HG03135 (cell line): Measurements from ENCODE around the gene KCNN3.

Experiments used
- ATAC-seq: cut with Tn5 transposase; IDR thresholded peaks from one replicate; pipeline ENCODE4 v1.9.1; 2021; ENCODE audit warnings: mild to moderate bottlenecking, moderate library complexity; ENCODE audit not compliant: unreplicated experiment

Gene KCNN3

DNA sequence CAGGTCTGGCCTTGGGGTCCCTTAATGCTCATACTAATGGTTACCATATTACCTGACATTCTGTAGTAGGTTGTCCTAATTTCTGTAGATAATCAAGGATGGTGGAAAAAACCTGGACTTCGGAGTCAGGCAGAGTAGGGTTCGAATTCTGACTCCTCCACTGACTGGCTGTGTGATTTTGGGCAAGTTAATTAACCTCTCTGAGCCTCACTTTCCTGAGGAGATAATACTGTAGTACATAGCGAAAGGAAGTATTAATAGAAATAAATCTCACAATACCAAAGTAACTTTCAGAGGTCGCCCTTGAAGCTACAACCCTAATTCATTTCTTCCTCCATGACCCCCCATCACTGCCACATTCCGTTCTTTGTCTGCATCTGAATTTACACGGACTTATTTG, 72.9 kb downstream of the KCNN3 start:
- ATAC-seq = no peak

DNA sequence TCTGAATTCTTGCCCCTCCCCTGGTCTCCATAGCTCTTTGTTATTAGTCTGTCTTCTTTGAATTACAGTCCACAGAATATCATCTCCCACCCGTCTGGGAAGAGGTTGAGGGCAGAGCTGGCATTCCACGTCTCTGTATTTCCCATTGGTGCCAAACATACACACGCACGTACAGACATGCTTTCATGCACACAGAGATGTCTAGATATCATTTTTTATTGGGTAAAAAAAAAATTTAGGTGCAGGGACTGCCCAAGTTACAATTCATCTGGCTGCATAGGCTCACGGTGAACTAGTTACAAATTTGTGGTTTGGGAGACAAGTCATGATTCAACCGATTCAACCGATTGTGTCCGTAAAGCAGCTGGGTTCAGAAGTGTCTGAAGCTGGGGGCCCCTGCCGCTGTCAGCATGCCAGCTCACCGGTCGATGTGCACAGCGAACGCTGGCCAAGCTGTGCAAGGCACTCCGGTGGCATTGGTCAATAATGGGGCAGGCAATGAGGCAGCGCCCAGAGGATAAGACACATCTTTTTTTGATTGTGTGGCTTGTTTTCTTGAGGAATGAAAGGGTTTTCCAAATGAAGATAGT, 73.7 kb downstream of the KCNN3 start:
- ATAC-seq = no peak

DNA sequence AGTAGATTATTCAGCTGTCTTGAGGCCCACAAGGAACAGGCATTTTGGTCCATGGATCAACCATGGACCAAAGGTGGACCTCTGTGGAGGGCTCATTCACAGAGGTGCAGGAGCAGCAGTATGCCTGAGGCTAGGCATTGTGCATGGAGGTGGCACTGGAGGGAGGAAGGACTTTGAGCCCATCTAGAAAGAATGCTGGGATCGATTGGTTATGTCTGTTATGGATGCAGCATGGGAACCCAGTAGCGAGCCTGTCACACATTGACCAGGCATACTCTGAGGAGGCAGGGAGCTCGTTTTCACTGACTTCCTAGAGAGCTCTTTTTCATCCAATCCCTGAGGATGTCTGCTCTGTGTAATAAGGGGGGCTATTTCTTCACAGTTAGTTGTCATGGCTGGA, 75.5 kb downstream of the KCNN3 start:
- no peak for ATAC-seq

DNA sequence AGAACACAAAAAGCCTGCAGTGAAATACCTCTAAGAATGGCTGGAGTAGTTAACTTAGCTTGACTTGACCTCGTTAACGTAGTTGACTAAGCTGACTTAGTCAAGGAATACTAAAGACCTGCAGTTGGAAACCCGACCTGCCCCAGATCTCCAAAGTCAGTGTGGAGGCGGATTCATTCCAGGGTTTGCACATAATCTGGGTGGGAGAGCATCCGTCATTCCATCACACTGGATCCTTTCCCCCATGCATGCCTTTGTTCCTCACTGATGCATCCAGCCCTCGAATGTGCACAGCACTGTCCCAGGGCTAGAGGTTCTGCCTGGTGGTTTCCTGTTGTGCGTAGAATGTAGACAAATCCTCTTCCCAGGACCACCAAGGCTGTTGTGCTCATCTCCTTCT, 76.4 kb downstream of the KCNN3 start:
- no peak for ATAC-seq

DNA sequence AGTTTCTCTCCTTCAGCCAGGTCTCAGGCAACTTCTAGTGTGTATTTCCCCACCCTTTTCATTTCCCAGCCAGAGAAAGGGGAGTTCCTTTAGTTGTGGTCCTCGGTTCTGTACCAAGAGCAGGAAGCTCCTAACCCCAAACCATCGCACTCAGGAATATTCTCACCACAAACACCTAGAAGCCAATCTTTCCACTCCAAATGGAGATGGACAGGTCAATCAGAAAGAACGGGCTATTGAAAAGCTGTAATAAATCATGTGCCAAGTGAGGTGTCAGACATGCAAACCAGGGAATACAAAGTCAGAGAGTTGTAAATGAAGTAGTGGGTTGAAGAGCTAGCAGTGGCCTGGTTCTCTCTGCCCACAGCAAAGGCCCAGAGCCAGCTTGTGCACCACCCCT, 77.2 kb downstream of the KCNN3 start:
- no peak for ATAC-seq

DNA sequence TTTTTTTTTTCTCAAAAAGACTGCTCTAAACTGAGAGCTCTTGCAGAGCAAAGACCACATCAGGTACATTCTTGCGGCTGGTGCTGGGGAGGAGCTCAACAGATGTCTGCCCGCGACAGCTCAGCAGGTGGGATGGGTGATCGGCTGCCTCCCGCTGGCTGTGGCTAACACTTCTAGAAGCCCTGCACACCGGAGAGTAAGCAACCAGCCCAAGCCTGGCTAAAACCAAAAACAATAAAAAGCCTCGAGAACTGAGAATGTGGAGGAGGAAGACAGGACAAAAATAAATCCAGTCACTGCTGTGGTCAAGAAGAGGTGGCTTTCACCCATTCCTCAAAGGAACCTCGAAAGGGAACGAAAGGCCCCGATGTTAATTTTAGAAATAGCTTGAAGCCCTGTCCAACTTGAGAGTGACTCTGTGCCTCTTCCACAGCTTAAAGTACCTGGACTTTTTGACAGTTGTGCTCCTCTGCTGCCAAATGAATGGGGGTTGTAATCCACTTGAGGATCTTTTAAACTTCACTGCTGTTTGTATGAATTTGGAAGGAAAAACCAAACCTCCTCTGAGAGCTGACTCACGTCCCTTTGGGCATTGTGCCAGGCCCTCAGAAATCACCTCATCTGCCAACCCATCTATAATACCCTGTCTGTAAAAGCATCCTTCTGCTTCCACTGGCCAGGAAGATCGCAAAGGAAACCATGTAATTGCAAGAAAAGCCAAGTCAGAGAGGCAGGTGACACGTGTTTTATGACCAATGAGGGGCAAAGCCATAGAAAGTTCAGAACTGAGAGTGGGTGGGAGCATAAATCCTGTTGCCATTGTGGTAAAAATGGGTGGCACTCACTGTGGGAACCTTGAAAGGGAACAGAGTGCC, 78.6 kb downstream of the KCNN3 start:
- ATAC-seq = peak; percentile 68

DNA sequence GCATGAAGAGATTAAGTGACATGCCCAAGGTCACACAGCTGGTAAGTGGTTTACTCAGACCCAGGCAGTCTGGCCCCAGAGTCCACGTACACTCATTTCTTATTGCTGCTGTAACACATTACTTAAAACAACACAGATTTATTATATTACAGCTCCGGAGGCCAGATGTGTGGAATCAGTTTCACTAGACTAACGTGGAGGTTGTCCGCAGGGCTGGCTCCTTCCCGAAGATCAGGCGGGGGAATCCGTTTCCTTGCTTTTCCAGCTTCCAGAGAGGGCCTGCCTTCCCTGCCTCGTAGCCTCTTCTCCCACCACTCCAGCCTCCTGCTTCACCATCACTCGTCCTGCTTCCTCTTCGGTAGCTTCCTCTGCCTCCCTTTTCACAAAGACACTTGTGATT, 81.2 kb downstream of the KCNN3 start:
- no peak for ATAC-seq

DNA sequence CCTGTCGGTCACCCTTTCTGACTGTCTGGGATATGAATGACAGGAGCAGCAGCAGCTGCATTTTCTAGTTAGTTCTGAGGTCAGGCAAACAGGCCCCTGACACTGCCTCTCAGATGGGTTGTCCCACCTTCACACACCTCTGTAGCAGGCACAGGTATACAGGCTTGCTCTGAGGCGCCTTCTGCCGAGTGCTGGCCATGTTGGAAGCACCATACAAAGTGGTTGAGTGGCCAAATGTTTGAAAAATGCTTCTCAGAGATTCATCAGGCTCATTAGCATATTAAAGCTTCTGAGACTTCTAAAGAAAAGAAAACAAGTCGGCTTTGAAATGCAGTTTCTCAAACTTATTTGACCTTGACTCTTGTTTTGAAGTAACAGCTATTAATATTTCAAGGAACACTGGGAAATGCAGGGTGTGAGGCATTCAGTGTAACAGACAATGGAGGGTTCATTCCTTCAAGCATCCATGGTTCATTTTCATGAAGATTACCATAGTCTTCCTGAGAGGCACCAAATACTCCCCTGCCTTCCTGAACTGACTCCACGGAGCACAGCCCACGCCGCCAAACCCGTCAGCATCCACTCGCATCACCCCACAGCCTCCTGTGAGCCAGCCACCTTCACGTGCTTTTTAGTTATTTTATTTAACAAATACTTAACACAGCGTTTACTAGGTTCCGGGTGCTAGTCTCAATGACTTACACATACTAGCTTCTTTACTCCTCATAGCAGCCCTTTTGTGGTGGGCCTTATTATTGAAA, 81.8 kb downstream of the KCNN3 start:
- ATAC-seq = no peak

DNA sequence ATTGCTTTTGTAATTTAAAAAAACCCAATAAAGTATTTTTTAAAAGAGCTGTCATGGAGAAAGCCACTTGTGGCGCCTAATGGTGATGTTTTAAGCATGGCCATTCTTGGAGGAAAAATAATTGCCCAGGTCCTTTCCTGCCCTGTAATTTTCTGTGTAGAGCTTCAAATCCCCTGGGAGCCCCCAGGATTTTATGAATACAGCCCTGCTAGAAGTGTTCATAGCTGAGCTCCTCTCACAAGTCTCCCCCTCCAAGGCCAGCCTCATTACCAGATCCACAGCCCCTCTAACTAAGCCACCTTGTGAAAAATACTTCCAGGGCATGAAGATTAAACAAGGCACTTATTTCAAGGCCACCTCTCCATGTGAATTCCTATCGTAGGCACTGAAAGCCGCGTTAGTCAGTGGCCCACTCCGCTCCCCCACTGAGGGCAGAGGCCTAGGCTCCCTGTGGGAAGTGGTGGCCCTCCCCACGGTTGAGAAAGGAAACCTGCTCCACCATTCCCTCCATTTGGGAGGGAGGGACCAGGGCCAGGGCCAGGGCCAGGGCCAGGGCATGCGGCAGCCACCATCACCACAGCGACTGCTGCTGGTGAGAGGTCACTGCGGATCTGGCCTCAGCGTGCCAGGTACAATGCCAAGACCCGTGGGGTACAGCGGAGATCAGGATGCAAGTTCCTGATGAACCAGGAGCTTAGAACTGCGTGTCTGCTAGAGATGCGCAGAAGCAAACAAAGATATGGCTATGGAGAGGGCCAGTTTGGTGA, 83.1 kb downstream of the KCNN3 start:
- ATAC-seq = no peak

DNA sequence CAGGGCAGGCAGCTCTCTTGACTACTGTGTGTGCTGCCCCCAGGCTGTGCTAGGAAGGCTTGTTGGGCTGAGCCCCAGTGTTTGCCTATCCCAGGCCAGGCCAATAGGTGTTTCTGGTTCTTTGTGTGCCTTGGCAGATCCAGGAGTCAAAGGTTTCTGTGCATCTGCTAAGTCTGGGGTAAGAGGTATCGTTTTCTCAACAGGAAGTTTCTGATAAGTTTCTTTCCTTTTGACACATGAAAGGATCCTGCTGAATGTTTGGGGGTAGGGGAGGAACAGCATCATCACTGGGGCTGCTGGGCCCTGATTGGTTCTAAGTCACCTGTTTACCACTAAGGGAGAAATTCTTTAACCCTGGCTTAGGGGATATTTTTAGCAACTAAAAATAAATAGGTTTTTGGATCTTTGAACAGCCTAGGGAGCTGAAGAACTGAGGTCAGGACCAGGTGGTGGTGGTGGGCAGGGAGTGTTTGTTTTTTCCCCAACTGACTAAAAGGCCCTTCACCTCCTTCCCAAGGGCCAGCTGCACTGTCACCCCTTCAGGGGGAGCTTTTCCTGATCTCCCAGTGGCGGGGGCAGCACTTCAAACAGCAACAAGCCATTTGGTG, 85.1 kb downstream of the KCNN3 start:
- no peak for ATAC-seq

DNA sequence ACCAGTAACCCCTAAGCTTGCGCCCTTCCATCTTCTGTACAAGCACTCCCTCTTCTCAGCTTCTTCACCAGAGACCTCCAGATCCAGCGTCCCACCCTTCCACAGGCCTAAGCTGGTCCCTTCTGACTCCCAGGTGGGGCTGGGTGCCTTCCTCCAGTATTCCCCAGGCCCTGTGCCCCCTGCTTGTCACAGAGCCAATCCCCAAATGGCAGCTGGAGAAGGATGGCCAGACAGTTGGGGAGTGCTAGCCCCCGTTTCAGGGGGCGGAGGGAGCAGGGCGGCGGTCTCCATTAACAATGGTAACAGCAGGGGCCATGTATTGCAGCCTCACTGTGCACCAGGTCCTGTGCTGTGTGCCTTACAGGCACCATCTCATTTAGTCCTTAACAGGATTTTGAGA, 85.7 kb downstream of the KCNN3 start:
- ATAC-seq = no peak

DNA sequence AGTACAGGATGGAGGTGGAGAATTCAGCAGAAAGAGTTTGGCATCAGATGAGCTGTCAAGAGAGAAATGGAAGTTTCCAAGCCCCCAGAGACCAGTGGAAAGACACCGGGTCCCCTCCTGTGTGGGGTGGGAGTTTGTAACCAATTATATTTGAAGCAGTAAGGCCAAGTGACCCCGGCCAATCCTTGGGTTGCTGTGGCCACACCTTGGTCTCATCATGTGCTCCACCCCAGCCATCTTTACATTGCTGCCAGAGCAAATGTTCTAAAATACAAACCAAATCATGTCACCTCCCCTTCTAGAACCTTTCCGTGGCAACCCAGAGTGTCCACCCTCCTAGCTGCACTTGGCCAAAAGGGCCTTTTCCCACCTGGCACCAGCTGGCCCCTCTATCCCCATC, 86.1 kb downstream of the KCNN3 start:
- ATAC-seq = no peak

DNA sequence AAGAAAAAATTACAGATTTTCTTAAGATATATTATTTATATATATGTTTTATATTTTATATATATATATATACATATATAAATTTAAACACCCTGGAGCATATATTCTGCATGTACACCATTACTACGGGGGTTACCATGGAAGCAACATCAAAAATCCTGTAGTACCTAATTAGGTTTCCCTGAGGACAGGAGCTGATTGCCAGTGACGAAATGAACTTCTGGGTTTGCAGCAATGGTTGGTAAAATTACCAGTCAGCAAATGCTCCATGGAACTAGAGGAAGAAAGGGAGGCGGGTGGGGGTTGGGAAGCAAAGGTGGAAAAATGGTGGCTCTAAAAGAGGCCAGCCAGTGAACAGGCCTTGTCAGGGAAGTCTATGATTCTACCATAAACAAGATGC, 89.5 kb downstream of the KCNN3 start:
- no peak for ATAC-seq

DNA sequence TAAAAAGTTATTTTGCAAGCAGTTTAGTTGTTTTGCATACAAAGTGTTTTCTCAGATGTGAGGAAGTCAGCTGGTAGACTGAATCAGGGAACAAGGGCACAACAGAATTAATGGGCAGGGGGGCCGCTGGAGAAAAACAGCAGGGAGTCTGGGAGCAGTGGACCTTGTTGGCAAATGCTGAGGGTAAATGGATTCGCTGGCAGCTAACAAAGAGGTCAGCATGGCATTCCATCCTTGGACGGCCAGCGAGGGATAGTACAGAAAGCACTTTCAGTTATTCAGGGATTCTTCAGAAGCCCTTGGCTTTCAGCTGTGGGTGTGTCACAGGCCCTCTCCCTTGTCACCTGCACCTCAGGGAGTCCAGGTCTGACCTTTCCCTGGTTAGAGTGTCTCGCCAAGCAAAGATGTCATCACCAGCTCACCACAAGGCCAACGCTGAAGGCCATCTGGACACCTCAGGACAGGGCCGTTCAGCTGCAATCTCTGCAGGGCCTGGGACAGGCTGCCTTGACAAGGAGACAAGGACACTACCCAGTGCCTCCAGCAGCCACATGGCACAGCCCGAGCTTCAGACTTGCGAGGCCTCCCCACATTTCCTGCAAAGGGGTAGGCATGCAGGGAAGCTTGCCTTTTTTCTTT, 90.4 kb downstream of the KCNN3 start:
- no peak for ATAC-seq

DNA sequence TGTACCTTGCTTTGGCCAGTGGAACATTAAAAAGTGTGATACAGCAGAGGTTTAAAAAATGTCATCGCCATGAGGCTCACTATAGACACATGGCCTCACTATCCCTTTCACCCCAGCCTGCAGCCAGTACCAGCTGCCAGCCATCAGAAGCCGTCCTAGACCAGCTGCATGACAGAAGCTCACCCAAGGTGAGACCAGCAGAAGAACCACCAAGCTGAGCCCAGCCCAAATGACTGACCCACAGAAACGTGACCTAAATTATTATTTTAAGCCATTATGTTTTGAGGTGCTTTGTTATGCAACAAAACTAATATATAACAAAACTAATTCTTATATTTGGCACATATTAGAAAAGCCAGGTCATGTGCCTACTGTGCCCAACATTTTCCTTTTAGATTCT, 91.1 kb downstream of the KCNN3 start:
- ATAC-seq = no peak

DNA sequence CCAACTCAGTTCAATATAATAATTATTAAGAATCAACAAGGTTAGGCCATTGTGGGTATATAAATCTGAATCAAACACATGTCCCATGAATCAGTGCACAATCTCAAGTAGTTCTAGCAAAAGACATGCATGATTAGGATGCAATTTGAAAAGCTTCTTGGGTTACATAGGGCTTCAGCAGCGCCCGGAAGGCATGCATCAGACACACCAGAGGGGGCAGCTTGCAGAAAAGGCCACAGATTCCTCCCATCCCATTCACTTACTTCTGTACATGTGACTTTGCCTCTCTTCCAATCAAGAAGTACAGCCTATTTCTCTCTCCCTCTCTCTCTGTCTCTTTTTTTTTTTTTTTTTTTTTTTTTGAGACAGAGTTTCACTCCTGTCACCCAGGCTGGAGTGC, 91.8 kb downstream of the KCNN3 start:
- ATAC-seq = no peak

DNA sequence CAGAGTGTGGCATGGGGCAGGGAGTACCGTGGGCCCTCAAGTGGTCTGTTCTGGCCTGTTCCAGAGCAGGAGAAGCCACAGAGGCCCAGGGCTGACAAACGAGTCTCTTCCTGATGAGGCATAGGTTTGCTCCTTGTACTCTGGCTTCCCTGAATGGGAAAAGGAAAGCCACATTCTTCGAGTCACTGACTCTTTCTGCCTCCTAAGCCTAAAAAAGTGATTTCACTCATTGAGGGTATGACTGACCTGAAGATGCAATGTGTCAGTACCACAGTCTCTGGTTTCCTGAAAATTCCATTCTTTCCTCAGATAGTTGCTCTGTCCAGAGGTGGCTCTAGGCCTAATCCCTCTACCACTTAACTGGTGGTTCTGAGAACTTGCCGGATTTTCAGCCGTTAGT, 92.3 kb downstream of the KCNN3 start:
- no peak for ATAC-seq

DNA sequence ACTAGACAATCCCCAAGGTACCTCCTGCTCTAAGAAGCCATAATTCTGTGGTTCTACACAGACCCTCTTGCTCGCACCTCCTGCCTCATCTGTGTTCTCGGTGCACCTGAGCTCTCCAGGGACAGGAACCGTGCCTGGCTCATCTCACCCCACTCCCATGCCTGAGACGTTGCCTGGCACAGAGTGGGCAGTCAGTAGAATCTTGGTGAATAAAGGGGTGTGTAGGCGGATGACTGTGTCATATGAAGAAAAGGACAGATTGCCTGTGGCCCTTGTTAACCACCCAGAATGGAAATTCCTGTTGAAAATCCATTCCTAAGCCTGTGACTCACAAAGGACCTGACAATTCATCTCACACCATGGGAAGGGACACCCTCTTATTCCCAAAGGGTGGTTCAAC, 92.9 kb downstream of the KCNN3 start:
- ATAC-seq = no peak

DNA sequence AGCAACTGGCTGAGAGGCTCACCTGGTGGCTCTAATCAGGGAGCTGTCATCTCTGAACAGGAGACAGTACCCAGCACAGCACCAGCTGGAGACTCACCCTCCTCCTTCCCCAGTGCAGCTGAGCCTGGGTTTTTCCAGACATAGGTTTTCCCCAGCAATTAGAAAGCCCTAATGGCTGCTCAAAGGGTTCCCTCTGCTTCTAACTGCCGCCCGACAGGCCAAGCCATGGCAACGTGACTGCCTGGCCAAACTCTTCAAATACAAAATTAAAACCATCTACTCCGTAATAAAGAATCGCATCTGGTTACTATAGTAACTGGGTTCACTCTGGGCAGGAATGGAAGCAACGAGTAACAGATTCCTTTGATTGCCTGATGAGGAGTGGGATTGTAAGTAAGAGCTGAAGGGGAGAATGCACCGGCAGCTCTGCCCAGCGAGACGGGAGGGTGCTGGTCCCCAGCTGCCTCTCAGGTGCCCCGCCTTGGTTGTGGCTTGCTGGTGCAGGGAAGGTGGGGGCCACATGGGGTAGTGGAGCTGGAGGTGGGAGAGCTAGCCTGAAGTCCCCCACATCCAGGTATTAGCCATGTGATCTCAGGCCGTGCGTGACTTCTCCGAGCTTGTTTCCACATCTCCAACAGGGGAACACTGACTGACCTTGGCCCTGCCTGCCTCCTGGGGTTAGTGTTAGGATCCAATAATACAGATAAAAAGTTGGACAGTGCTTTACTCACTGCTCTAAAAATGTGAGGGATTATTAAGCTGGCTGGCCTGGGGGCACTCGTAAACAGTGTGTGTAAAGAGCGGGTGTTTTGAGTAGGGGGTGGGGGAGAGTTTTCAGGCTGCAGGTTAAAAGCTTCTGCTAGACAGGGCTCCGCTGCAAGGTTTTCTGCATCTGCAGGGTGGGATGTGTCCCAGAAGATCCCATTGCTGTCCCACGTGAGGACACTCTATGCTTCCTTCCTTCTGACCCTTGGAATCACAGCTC, 94.2 kb downstream of the KCNN3 start:
- no peak for ATAC-seq
